Astrocyte of the cerebellum (primary cell): Measurements from ENCODE around the gene RNF43.

ENCODE experiments used
- DNase-seq: peaks from one replicate; pipeline ENCODE4 v3.0.0-alpha.2; 2011; ENCODE audit warnings: low read depth
- H3K4me3 ChIP-seq: 2 replicates; pipeline ENCODE4 v1.5.1; 2011; ENCODE audit warnings: mild to moderate bottlenecking, low read depth, low read length, moderate library complexity
- in situ Hi-C: cut with HindIII; loops from 2 replicates; pipeline ENCODE4 v1.10.0; 2017; ENCODE audit warnings: low sequenced_read_pairs
- TF ChIP-seq, protein P1 (sequence below): IDR thresholded peaks from 2 replicates; pipeline ENCODE4 v1.5.1; 2012; ENCODE audit warnings: low read length, low read depth, moderate library complexity, mild to moderate bottlenecking; ENCODE audit errors: missing control alignments

The RNF43 gene

DNA sequence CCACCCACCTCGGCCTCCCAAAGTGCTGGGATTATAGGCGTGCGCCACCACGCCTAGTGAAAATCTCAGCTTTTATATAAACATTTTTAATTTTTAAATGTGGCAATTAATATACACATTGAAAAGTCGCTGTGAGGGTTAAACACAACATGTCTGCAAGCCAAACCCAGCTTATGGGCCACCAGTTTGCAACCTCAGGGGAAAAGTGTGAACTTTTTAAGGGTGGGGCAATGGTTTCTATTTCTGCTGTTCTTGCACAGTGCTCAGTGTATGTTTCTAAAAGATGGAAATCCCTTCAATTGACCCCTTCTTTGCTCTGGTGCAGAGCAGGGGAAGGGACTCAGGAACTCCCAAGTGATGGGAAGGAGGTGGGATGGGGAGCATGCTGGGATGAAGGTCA lies 47.0 kb downstream of the RNF43 start:
- DNase-seq: no peak
- in situ Hi-C loops: no loop called here
- H3K4me3 ChIP-seq: no peak overlapping the region
- TF ChIP-seq, protein P1, sequence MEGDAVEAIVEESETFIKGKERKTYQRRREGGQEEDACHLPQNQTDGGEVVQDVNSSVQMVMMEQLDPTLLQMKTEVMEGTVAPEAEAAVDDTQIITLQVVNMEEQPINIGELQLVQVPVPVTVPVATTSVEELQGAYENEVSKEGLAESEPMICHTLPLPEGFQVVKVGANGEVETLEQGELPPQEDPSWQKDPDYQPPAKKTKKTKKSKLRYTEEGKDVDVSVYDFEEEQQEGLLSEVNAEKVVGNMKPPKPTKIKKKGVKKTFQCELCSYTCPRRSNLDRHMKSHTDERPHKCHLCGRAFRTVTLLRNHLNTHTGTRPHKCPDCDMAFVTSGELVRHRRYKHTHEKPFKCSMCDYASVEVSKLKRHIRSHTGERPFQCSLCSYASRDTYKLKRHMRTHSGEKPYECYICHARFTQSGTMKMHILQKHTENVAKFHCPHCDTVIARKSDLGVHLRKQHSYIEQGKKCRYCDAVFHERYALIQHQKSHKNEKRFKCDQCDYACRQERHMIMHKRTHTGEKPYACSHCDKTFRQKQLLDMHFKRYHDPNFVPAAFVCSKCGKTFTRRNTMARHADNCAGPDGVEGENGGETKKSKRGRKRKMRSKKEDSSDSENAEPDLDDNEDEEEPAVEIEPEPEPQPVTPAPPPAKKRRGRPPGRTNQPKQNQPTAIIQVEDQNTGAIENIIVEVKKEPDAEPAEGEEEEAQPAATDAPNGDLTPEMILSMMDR: no peak

DNA sequence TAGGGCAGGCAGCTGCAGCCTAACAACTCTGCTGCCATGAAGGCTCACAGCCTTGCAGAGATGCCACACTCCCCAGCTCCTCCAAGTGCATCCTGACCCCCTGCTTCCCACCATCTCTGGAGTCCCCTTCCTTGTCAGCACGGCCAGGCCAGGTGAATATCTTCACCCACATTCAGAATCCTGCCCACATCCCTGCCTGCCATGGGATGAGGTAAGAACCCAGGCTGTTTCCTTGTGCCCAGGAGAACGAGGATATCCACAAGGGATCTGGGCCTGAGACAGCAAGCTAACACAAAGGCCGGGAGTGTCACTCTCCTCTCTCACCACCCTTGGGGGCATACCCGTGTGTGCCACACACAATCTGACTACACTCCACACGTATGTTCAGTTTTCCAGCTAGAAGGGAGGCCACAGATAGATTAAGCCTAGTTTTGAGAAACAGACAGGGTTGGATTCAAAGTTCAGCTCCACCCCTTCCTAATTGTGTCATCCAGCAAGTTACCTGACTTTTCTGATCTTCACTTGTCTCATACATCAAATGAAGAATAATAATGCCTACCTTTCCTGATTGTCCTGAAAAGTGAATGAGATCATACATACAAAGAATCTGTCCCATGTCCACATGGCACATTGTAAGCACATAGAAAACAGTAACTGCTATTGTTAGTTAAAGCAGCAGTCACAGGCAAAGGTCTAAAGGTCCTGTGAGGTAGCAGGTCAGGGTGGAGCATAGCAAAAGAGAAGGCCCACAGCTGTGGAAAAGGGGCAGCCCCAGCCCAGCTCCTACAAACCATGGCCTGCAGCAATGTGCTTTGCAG lies 47.9 kb downstream of the RNF43 start:
- in situ Hi-C loops: no loop called here
- TF ChIP-seq, protein P1: no peak
- no peak for DNase-seq
- no peak overlapping the region for H3K4me3 ChIP-seq

DNA sequence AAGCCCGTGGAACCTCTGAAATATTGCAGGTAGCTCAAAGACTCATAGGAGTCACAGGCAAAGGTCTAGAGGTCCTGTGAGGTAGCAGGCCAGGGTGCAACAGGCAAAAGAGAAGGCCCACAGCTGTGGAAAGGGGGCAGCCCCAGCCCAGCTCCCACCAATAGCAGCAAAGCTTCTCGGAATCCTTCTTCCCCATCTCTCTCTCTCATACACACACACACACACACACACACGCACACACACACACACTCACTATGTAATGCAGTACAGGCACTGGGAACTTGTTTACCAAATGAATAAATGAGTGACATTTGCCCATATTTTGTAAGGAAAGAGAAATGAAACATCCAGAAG lies 48.5 kb downstream of the RNF43 start:
- TF ChIP-seq, protein P1: no peak
- no peak overlapping the region for H3K4me3 ChIP-seq
- no peak for DNase-seq
- in situ Hi-C loops: no loop called here
